Measurements from ENCODE around the gene MKKS.
"Not testable (repeated sequence)": the region's sequence is repeated elsewhere in the genome, so short reads cannot be mapped to it uniquely, and the experiment has no call there.

MKKS gene

GRCh38 chr20:10411673-10412072 is 22.3 kb downstream of the MKKS start:
- DNase-seq, result no peak

GRCh38 chr20:10408108-10408813 is 25.8 kb downstream of the MKKS start:
- no peak for DNase-seq

- no peak for DNase-seq
Measured at GRCh38 chr20:10404959-10405530, 29.0 kb downstream of the MKKS start.

DNA sequence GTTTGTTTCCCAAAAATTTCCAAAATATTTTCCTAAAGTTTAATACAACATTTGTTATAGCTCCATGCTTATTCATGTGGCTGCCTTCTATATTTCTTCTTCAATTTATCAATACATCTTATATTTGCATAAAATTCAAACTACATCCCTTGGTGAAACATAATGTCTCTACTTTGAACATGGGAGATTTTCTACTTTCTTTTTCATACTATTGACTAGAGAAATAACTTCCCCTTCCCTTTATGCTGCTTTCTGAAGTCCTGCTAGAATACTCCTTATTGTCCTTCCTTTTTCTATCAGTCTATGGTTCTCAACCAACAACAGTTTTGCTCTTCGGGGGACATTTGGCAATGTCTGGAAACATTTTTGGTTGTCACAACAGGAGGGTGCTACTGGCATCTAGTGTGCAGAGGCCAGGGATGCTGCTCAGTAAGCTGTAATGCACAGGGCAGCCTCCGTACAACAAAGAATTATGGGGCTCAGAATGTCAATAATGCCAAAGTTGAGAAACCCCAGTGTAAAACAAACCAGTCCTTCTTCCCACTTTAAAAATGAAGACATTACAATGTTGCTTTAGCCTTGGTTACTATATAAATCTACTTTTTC is 29.9 kb downstream of the MKKS start:
- no peak for DNase-seq

- DNase-seq, result no peak
Measured at GRCh38 chr20:10402938-10403608, 30.9 kb downstream of the MKKS start.

GRCh38 chr20:10398834-10399369 is 35.1 kb downstream of the MKKS start:
- no peak for DNase-seq

DNA sequence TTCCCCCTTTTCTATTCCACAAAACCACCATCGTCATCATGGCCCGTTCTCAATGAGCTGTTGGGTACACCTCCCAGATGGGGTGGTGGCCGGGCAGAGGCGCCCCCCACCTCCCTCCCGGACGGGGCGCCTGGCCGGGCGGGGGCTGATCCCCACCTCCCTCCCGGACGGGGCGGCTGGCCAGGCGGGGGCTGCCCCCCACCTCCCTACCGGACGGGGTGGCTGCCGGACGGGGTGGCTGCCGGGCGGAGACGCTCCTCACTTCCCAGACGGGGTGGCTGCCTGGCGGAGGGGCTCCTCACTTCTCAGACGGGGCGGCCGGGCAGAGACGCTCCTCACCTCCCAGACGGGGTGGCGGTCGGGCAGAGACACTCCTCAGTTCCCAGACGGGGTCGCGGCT is 39.3 kb downstream of the MKKS start:
- not testable (repeated sequence) for DNase-seq

DNA sequence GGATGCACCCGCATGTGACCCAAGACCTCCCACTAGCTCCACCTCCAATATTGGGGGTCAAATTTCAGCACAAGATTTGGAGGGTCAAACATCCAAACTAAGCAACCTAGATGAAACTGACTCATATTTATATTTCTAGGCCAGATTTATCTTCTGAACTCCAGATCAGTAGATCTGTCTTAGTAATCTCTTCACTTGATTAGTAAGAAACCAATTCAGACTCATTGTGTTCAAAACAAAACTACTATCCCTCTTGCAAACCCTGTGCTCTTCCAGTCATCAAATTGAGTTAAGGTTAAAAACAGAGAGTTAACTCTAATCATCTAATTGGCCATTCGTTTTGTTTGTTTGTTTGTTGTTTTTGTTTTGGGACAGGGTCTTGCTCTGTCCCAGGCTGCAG is 43.3 kb downstream of the MKKS start:
- no peak for DNase-seq

- no peak for DNase-seq
Measured at GRCh38 chr20:10388597-10388996, 45.4 kb downstream of the MKKS start.

GRCh38 chr20:10387686-10388085 is 46.3 kb downstream of the MKKS start:
- no peak for DNase-seq

DNA sequence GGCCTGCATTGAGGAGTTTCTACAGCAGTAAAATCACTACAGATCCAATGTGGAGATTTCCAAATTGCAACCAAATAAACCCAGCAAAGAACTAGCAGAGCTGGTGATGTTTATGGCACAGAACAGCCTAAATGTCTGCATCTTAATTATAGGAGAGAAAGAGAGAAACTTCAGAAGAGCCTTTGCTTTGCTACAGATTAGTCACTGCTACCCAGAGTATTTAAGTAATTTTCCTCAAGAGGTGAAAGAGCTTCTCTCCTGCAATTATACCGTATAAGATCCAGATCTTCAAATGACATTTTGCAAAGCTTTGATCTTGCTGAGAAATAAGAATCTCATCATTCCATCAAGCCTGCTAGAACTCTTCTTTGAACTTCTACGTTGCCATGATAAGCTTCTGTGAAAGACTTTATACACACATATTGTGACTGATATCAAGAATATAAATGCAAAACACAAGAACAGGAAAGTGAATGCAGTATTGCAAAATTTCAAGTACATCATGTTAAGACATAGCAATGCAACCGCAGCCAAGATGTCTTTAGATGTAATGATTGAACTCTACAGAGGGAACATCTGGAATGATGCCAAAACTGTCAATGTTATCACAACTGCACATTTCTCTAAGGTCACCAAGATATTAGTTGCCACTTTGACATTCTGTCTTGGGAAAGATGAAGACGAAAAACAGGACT is 48.0 kb downstream of the MKKS start:
- no peak for DNase-seq

DNA sequence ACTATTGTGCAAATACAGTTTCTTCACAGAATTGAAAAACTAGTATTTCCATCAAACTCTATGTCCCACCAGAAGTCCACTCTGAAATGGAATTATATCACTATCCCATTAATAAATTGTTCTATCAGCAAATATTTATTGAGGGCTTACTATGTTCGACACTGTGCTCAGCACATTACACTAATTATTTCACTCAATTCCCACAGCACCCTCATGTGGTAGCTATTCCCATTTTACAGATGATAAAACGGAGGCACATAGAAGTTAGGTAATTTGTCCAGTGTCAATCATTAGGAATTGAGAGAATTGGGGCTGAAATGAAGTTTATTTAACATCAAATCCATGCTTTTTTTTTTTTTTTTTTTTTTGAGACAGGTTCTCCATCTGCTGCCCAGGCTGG is 52.5 kb downstream of the MKKS start:
- DNase-seq, result peak; percentile 5

- DNase-seq, result no peak
Measured at GRCh38 chr20:10379761-10380160, 54.3 kb downstream of the MKKS start.

DNA sequence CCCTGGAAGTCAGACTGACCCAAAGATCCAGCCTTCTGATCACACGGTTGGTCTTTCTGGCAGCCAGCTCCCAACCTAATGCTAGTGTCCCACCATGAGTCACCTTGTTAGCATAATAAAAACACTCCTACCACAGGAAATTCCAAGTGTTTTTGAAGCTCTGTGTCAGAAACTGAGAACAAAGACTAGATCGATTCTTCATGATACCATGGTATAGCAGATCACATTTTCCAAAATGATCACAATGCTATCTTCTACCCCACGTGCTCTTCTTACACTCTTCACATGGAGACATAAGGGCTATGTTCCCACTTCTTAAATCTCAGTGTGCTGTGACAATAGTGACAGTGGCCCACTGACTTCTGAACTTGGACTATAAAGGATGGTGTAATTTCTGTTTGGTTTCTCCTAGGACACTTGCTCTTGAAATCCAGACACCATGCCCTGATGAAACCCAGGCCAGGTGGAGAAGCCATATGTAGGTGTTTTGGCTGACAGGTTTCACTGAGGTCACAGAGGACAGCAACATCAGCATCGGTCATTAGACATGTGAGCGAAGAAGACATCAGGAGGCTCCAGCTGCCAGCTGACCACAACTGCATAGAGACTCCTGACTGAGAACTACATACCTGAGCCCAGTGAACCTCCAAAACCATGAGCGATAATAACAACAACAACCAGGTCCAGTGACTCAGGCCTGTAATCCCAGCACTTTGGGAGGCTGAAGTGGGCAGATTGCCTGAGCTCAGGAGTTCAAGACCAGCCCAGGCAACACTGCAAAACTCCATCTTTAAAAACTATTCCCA is 57.5 kb downstream of the MKKS start:
- peak; percentile 78 for DNase-seq

- no peak for DNase-seq
Measured at GRCh38 chr20:10375191-10375590, 58.8 kb downstream of the MKKS start.

GRCh38 chr20:10374036-10374435 is 60.0 kb downstream of the MKKS start:
- no peak for DNase-seq

DNA sequence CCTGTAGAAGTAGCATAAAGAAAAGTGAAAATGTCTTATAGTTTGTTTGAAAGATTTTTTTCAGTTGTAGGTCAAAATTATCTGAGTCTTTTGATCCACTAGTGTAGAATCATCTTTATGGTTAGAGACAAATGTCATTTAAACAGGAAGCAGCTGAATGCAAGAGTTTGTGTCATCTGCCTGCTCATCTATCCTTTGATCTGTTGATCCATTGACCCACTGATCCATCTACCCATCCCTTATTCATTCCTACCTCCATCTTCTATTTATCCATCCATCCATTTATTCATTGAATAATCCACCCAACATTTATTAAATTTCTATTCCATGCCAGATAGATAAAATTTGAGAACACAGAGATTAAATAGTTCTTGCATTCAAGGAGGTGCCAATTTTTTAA is 62.6 kb downstream of the MKKS start:
- DNase-seq, result no peak

GRCh38 chr20:10370091-10370887 is 63.7 kb downstream of the MKKS start:
- DNase-seq, result no peak

GRCh38 chr20:10369723-10370090 is 64.3 kb downstream of the MKKS start:
- DNase-seq, result peak; percentile 54

GRCh38 chr20:10368702-10369041 is 65.3 kb downstream of the MKKS start:
- no peak for DNase-seq

GRCh38 chr20:10367943-10368701 is 65.9 kb downstream of the MKKS start:
- DNase-seq, result no peak

All from HCEC 1CT (cell line).